GM19372 (cell line): Measurements from ENCODE around the gene SLC6A8.
"Not testable (repeated sequence)": the region's sequence is repeated elsewhere in the genome, so short reads cannot be mapped to it uniquely, and the experiment has no call there.

Experiments
- ATAC-seq: cut with Tn5 transposase; IDR thresholded peaks from one replicate; pipeline ENCODE4 v1.9.1; 2021; ENCODE audit warnings: mild to moderate bottlenecking, low read depth, moderate library complexity; ENCODE audit not compliant: unreplicated experiment

Gene SLC6A8

GRCh38 chrX:153691032-153691827, 3.5 kb downstream of the SLC6A8 start:
- ATAC-seq, result not testable (repeated sequence)

GRCh38 chrX:153692003-153692402, 4.3 kb downstream of the SLC6A8 start:
- ATAC-seq, result no peak

GRCh38 chrX:153692611-153693156, 5.0 kb downstream of the SLC6A8 start:
- no peak for ATAC-seq

- ATAC-seq, result no peak
Measured at GRCh38 chrX:153693216-153694086, 5.7 kb downstream of the SLC6A8 start.

GRCh38 chrX:153694256-153694655, 6.5 kb downstream of the SLC6A8 start:
- ATAC-seq, result not testable (repeated sequence)

GRCh38 chrX:153694687-153695270, 7.1 kb downstream of the SLC6A8 start:
- ATAC-seq, result no peak

GRCh38 chrX:153696100-153696499, 8.4 kb downstream of the SLC6A8 start:
- no peak for ATAC-seq

GRCh38 chrX:153696538-153696937, 8.8 kb downstream of the SLC6A8 start:
- not testable (repeated sequence) for ATAC-seq

- not testable (repeated sequence) for ATAC-seq
Measured at GRCh38 chrX:153696986-153697722, 9.4 kb downstream of the SLC6A8 start.

GRCh38 chrX:153697924-153698865, 10.5 kb downstream of the SLC6A8 start:
- no peak for ATAC-seq

GRCh38 chrX:153699210-153699783, 11.6 kb downstream of the SLC6A8 start:
- not testable (repeated sequence) for ATAC-seq

GRCh38 chrX:153699784-153700371, 12.2 kb downstream of the SLC6A8 start:
- not testable (repeated sequence) for ATAC-seq

GRCh38 chrX:153700376-153700945, 12.7 kb downstream of the SLC6A8 start:
- no peak for ATAC-seq

- ATAC-seq, result no peak
Measured at GRCh38 chrX:153700967-153701366, 13.2 kb downstream of the SLC6A8 start.

GRCh38 chrX:153701706-153702105, 14.0 kb downstream of the SLC6A8 start:
- ATAC-seq, result no peak

GRCh38 chrX:153702336-153703035, 14.8 kb downstream of the SLC6A8 start:
- no peak for ATAC-seq

GRCh38 chrX:153703036-153703370, 15.3 kb downstream of the SLC6A8 start:
- no peak for ATAC-seq
